Heart left ventricle (tissue), 13 donors: ENCODE results near the gene PTX4.

Experiments
- POLR2A ChIP-seq, 2 donors: fragments of 450-650 bp; IDR thresholded peaks; one replicate each; pipeline ENCODE4 v1.6.1; 2017; ENCODE audit warnings: antibody characterized with exemption in 2 of 2, mild to moderate bottlenecking in 2 of 2, moderate library complexity in 2 of 2
- TF ChIP-seq, protein P1 (sequence below), 12 donors: fragments of 200-600 bp; sonication (generic) in 4 of 12; IDR thresholded peaks; one replicate each; pipeline versions ENCODE4 v1.5.0 to v1.8.0; 2018 to 2022; ENCODE audit warnings: antibody characterized with exemption in 12 of 12, mild to moderate bottlenecking in 5 of 12
- donor health status: ischemic (EF 13 %, LVEDD 7.1; RV severe dilation, severe dysfunction).
- donor health status: DM: no; HTN: yes; CAD: no.
- donor health status: DM: no; HTN: no; CAD: no.
- donor health status: ischemic (EF 25% LVEDD 6.9; RV normal size, moderate dysfunction).
- donor health status: ischemic (EF 25% LVEDD 5.7; RV mildly dilated, moderate dysfunction).
- donor health status: ischemic (EF 35%, LVEDD 5.7; RV mildly dilated, moderate dysfunction).
- donor health status: nonischemic (EF 11% LVEDD 7.7; RV severe dilation, severe dysfunction).
- donor health status: DM: yes; HTN: yes; CAD: no.
- donor health status: PGD.
- donor health status: ischemic (EF 29% LVEDD 5.4; RV normal size, mild dysfunction).
- donor health status: nonischemic (EF 23%, LVEDD 6.1; RV moderate dilation, normal function).

DNA sequence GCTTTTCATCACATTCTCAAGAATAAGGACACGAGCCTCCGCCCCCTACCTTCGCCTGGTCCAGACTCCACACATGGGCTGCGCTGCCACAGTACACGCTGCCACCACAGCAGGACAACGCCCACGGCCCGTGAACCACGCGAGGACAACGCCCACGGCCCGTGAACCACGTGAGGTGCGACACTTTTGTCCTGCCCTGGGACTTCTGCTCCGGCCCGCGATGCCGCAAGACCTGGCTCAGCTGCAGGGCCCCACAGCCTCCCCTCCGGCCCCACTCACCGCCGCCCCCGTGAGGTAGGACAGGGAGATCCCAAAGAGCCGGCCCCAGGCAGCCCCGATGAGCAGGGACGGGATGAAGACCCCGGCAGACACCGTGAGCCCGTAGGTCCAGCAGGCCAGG is 38.5 kb downstream of the PTX4 start:
- TF ChIP-seq, protein P1, sequence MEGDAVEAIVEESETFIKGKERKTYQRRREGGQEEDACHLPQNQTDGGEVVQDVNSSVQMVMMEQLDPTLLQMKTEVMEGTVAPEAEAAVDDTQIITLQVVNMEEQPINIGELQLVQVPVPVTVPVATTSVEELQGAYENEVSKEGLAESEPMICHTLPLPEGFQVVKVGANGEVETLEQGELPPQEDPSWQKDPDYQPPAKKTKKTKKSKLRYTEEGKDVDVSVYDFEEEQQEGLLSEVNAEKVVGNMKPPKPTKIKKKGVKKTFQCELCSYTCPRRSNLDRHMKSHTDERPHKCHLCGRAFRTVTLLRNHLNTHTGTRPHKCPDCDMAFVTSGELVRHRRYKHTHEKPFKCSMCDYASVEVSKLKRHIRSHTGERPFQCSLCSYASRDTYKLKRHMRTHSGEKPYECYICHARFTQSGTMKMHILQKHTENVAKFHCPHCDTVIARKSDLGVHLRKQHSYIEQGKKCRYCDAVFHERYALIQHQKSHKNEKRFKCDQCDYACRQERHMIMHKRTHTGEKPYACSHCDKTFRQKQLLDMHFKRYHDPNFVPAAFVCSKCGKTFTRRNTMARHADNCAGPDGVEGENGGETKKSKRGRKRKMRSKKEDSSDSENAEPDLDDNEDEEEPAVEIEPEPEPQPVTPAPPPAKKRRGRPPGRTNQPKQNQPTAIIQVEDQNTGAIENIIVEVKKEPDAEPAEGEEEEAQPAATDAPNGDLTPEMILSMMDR (IDR thresholded peaks at IDR 0.05), result no peak
- no peak for TF ChIP-seq POLR2A (IDR thresholded peaks at IDR 0.05)
